Mononuclear cell (primary cell): ENCODE results near the gene ELK3. TPM values are rescaled to one million over a fixed set of nuclear protein-coding genes. Genes with fewer than 3 reads are reported as not detected.
A peak's percentile ranks its signal among the peaks of the same experiment; 100 is the strongest.

Experiments
- H3K27me3 ChIP-seq: 2 replicates; pipeline ENCODE4 v1.6.0; 2011; ENCODE audit warnings: low read length, control low read depth; ENCODE audit not compliant: insufficient read depth
- H3K4me1 ChIP-seq: 2 replicates; pipeline ENCODE4 v1.5.1; 2011; ENCODE audit warnings: mild to moderate bottlenecking, low read length, control low read depth; ENCODE audit not compliant: insufficient read depth
- H3K4me3 ChIP-seq: 2 replicates; pipeline ENCODE4 v1.5.1; 2011; ENCODE audit warnings: mild to moderate bottlenecking, low read length, moderate library complexity
- H3K9me3 ChIP-seq: 2 replicates; pipeline ENCODE4 v1.5.1; 2011; ENCODE audit warnings: low read depth, mild to moderate bottlenecking, control low read depth, low read length
- total RNA-seq: library from RNA; depleted of rRNA; stranded (reverse); fragments of >200 nt; gene quantifications from one replicate; pipeline ENCODE4 v1.2.3, GENCODE V29; 2012

The ELK3 gene
- total RNA-seq, 1 donor = 23.7 TPM

DNA sequence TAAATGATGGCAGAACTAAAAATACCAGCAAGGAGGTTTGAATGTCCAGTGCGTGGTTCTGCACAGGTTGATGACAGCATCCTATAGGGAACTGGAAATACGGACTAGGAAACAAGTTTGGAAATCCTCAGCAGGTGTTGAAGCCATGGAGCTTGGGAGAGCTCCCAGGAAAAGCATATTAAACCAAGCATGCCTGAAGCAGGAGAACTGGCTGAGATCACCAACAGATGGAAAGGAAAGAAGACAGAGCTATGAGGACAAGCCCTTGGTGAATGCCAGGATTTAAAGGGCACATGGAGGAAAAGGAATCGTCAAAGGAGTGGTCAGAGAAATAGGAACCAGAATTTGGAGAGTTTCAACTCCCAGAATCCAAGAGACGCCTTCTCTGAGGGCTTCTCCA is 21.2 kb upstream of the ELK3 start:
- Histone ChIP-seq H3K27me3 (no peaks in the 10 kb centered on the region), H3K4me3 (no peak overlapping the region), H3K4me1 (peaks cover 33% of the 10 kb centered on the region), H3K9me3 (no peaks in the 10 kb centered on the region)

DNA sequence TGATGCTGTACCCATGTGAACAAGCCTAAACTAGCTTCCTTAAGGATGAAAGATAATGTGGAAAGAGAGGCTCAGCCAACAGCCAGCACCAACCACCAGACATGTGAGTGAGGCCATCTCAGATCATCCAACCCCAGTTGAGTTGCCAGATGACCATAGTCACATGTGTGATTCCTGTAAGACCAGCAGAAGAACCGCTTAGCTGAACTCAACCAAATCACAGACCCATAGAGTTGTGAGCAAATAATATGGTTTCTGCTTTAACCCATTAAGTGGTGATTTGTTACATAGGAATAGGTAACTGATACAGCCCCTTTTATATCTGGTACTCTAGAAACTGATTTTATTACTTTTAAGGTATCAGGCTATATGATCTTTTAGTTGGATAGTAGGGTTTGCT is 17.6 kb upstream of the ELK3 start:
- no peaks in the 10 kb centered on the region for H3K27me3 ChIP-seq
- H3K4me3 ChIP-seq = no peak overlapping the region
- H3K4me1 ChIP-seq = peaks cover 27% of the 10 kb centered on the region
- no peaks in the 10 kb centered on the region for H3K9me3 ChIP-seq

DNA sequence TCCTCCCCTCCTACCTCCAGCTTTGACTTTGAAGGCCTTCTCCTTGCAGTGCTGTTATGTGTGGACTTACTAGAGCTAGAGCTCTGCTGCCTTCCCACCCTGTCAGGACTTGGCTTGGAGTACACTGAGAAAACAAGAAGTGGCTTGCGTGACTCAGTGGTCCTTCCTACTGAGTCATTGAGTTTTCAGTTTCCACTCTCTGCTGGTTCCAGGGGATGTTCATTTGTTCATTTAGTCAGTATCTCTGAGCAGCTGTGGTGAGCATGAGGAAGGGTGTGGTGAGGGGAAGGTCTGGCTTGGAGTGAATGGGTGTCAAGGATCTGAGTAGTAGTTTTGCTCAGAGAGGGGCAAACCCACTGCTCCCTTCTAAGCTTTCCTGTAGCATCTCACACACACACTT is 17.2 kb upstream of the ELK3 start:
- Histone ChIP-seq H3K4me1 (peaks cover 27% of the 10 kb centered on the region), H3K9me3 (no peaks in the 10 kb centered on the region), H3K27me3 (no peaks in the 10 kb centered on the region), H3K4me3 (no peak overlapping the region)

DNA sequence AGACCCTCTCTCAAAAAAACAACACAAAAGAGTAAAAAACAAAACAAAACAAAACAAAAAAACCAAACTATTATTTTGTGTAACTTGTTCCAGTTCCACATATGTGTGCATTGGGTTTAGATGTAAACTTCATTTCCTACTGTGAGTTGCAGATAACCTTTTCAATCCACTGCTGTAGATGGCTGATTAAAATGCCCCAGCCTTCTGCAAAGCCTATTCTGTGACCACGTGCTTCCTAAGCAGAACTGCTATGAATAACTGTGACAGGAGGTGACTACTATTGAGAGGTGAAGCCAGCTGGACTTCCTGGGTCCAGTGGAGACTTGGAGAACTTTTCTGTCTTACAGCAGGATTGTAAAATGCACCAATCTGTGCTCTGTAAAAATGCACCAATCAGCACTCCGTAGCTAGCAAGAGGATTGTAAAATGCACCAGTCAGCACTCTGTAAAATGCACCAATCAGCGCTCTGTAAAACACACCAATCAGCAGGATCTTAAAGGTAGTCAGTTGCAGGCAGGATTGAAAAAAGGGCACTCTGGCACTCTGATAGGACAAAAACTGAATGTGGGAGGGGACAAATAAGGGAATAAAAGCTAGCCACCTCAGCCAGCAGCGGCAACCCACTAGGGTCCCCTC is 10.3 kb upstream of the ELK3 start:
- H3K4me1 ChIP-seq = peaks cover 24% of the 10 kb centered on the region
- H3K9me3 ChIP-seq = no peaks in the 10 kb centered on the region
- H3K27me3 ChIP-seq = no peaks in the 10 kb centered on the region
- H3K4me3 ChIP-seq = no peak overlapping the region

DNA sequence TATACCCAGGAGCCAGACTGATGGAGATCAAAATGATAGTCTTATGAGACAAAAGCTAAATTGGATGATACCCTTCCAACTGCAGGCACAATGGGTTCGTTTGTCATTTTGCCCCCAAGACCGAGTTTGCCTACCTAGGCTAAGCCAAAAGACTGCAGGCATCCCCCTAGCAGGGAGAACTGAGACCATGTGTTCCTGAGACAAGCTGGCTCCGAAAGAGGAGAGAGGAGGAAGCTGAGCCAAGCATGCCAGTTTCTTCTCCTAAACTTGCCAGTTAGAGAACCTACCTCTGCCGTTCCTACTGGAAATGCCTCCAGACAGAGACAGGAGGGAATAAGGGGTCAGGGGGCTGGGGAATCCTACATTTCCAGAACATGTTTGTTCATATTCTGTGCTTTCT is 8.3 kb upstream of the ELK3 start:
- Histone ChIP-seq H3K4me1 (peaks cover 26% of the 10 kb centered on the region), H3K27me3 (no peaks in the 10 kb centered on the region), H3K4me3 (no peak overlapping the region), H3K9me3 (no peaks in the 10 kb centered on the region)

DNA sequence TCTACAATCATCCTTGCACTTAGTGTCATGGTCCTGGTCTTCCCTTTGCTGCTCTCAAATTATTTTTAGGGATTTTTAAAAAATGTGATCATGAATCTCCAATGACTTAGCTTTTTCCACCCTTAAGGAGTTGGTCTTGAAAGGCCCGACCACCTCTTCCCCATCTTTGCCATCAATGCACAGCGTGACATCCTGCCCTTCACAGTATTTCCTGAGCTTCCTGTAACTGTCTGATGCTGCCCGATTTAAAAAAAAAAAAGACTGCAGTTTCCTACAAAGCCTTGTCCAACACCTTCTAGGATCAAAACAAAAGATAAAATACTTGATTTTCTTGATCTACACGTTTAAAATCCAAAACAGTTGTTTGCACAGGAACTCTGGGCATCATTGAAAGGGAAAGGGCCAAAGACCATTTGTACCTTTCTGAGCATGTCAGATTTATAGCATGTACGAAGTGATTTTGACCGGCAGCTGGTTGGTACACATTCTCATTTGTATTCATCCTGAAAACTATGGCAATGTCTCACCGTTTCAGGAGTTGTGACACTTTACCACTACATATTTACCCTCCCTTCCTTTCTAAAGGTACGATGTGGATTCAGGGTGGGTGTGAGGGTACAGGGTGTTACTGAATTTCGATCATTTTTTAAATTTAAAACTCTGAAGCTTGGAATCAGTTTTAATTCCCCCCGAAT is 7.4 kb upstream of the ELK3 start:
- no peaks in the 10 kb centered on the region for H3K9me3 ChIP-seq
- H3K4me3 ChIP-seq = no peak overlapping the region
- H3K27me3 ChIP-seq = no peaks in the 10 kb centered on the region
- peaks cover 26% of the 10 kb centered on the region for H3K4me1 ChIP-seq

DNA sequence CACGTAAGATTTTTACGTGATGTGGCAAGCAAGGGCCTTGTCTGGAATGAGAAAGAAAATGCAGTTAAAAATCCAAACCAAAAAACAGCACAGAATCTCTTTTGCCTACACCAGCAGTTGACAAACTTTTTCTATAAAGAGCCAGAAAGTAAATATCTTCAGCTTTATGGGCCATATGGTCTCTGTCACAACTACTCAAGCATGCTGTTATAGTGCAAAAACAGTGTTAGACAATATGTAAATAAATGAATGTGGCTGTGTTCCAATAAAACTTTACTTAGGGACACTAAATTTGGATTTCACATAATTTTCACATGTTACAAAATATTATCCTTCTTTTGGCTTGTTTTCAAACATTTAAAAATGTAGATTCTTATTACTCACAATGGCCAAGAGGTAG is 6.2 kb upstream of the ELK3 start:
- peaks cover 16% of the 10 kb centered on the region for H3K4me1 ChIP-seq

DNA sequence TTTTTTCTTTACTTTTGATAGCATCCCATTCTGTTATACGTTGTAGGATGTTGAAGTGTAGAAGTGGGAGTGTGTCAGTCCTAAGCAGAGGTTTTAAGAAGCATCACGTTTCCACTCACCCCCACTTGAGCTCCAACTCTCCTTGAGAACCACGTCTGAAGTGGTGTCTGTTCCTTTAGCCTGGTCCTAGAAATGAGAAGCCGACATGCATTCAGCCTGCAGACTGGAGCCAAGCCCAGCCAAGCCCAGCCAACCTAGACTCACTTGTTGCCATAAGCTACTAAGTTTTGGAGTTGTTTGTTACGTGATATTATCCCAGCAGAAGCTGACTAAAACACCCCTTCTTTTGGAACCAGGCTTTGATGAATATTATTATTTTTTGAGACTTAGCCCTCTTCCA is 4.4 kb upstream of the ELK3 start:
- H3K4me3 ChIP-seq = no peak overlapping the region
- peaks cover 13% of the 10 kb centered on the region for H3K4me1 ChIP-seq
- H3K9me3 ChIP-seq = no peaks in the 10 kb centered on the region
- no peaks in the 10 kb centered on the region for H3K27me3 ChIP-seq

More for the DNA sequence above, 6.2 kb upstream of the ELK3 start:
- H3K27me3 ChIP-seq = no peaks in the 10 kb centered on the region
- H3K9me3 ChIP-seq = no peaks in the 10 kb centered on the region
- no peak overlapping the region for H3K4me3 ChIP-seq

DNA sequence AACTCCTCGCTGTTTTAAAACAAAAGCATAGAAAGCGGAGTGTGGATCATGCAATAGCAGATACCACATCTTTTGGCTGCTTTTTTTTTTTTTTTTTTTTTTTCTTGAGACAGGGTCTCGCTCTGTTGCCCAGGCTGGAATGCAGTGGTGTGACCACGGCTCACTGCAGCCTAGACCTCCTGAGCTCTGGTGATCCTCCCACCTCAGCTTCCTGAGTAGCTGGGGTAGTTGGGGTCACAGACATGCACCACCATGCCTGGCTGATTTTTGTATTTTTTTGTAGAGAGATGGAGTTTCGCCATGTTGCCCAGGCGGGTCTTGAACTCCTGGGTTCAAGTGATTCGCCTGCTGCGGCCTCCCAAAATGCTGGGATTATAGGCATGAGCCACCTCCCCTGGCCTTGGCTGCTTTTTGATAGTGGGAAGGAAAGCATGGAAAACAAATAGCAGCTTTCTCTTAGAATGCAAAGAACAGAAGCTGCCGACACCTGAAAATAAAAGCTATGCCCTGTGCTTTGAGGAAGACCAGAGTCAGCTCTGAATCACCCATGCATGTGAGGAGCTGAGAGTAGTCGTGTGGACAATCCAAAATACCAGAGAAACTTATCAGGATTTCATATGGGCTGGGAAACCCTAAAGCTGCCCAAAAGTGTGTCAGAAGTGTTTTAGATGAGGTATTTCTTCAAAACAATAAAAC is 3.6 kb upstream of the ELK3 start:
- no peaks in the 10 kb centered on the region for H3K9me3 ChIP-seq
- H3K27me3 ChIP-seq = no peaks in the 10 kb centered on the region
- H3K4me1 ChIP-seq = peaks cover 13% of the 10 kb centered on the region
- no peak overlapping the region for H3K4me3 ChIP-seq

DNA sequence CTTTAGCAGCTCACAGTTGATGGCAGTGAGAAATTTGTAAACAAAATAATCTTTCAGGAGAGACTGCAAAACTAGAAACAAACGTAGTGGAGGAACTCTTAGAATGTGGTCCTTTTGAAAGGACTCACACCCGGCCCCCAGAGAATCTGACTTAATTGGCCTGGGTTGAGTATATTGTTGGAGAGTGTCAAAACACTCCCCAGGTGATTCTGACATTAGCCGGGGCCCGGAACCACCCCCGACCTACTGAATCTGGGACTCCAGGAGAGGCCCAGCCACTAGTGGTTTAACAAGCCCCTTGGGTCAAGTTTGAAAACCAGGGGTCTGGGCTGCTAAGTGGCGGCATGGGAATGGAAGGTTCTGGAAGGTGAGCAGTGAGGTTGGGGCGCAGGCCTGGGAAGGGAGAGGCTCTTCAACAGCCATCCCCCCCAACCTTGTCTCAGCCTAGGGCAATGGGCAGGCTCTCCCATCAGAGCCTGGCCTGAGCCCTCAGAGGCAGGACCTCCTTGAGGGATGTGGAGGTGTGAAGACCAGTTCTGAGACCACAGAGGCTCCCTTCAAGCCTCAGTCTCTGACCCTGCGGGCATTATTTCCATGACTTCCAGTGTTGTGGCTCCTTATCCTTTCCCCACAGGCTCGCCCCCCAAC is 1.1 kb upstream of the ELK3 start:
- Histone ChIP-seq H3K27me3 (no peaks in the 10 kb centered on the region), H3K4me1 (peaks cover 32% of the 10 kb centered on the region), H3K4me3 (no peak overlapping the region), H3K9me3 (no peaks in the 10 kb centered on the region)

DNA sequence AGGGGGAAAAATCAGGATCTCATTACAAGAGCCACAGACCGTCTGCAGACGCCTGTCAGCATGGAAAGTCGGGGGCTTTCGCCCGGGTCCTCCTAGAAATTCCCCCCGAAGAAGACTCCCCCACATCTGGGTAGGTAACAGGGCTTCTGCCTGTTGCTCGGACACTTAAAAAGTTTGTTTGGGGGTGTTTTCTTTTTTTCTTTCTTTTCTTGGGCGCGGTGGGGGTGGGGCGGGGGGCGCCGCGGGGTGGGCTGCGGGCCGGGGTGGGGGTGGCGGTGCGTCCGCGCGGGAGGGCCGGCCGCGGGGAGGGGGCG is 358 bp downstream of the ELK3 start:
- Histone ChIP-seq H3K27me3 (no peaks in the 10 kb centered on the region), H3K4me3 (peak overlapping the region; percentile 88), H3K9me3 (no peaks in the 10 kb centered on the region), H3K4me1 (peaks cover 44% of the 10 kb centered on the region)

DNA sequence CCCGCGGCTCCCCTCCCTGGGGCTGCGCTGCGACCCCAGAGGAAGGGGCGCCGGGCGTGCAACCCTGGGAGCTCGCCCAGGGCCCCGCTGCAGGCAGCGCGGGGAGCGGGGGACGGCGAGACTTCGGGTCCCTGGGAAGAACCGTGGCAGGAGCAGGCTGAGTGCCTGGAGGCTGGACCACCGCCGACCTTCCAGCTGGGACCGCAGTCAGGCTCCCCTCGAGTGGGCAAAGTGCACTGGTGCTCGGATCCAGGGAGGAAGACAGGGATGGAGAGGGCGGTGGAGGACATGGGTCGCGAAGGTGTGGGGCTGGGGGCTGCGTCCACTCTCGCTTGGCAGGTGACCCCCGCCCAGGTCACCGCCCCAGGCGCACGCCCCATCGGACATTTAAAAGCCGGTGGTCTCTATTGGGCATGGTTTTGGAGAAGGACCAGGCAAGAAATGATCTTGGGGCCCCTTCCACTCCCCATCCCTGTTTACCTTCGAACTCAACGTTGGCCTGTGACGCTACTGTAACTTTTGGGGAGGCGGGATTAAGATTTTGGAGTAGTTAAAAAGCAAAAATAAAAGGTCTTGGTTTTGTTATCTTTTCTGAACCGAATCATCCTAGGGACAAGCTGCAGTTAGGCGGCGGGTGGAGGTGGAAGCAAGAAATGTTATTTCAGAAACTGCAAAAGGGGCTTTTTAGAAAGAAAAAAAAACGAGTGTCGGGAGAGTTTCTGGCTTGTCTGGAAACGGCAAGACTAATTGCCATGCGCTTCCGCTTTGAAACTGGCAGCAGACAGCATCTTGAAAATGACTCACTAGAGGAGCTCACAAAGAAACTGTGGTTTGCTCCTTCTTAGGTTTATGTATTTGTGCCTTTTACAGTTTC is 1.0 kb downstream of the ELK3 start:
- H3K9me3 ChIP-seq = no peaks in the 10 kb centered on the region

DNA sequence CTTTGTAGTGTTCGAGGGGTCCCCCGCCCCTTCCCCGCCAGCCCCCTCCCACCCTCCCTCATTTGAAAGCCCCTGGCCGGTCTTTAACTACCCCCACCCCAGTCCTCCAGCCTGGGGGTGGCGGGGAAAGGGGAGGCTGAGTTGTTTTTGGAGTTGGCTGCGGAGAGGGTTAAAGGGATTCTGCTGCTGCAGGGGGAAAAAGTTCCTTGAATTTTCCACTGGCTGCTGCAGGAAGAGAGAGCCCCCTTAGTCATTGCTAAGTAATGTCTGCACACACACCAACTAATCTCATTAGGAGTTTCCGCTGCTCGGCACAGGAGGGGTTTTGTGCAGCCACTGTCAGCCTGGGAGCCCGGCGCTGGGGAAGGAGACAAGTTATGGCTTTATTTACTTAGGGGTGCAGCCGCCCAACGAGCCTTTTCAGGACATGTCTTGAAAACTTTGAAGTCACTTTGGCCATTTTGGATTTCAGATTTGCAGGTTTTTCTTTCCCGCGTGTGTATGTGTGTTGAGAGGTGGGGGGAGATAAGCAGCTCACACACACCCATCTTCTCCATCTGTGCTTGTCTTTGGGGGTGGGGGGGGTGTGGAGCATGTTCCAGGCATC is 1.8 kb downstream of the ELK3 start:
- Histone ChIP-seq H3K4me1 (peaks cover 47% of the 10 kb centered on the region), H3K27me3 (no peaks in the 10 kb centered on the region), H3K9me3 (no peaks in the 10 kb centered on the region), H3K4me3 (peak overlapping the region; percentile 44)

More for the DNA sequence above, 1.0 kb downstream of the ELK3 start:
- H3K4me3 ChIP-seq = peak overlapping the region; percentile 83
- H3K27me3 ChIP-seq = no peaks in the 10 kb centered on the region
- peaks cover 42% of the 10 kb centered on the region for H3K4me1 ChIP-seq

DNA sequence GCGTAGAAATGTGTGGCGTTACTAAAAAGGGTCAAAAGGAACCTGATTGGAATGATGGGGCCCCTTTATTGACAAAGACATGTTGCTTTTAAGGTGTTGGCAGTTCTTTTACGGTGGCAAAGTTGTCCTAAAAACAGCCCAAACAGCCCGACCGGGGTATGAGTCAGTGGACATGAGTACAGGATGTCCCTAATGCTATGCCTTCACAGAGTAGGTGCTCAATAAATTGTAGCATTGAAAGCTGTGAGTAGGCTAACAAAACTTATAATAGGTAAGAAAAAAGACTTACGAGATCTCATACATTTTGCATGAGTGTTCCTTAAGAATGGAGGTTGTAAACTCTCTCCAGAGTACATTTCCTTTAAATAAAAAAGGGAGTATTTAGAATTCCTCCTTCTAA is 2.6 kb downstream of the ELK3 start:
- peaks cover 54% of the 10 kb centered on the region for H3K4me1 ChIP-seq
- no peaks in the 10 kb centered on the region for H3K27me3 ChIP-seq
- no peaks in the 10 kb centered on the region for H3K9me3 ChIP-seq
- H3K4me3 ChIP-seq = no peak overlapping the region
